GM19025 (cell line): ENCODE measurements around the gene SCGB1A1.
"Not testable (repeated sequence)": the region's sequence is repeated elsewhere in the genome, so short reads cannot be mapped to it uniquely, and the experiment has no call there.

ENCODE experiments used
- ATAC-seq: cut with Tn5 transposase; IDR thresholded peaks from one replicate; pipeline ENCODE4 v1.9.1; 2021; ENCODE audit warnings: mild to moderate bottlenecking, low read depth, moderate library complexity; ENCODE audit not compliant: unreplicated experiment

Gene SCGB1A1

GRCh38 chr11:62444835-62445234 is 26.0 kb downstream of the SCGB1A1 start:
- ATAC-seq: no peak

GRCh38 chr11:62445314-62445740 is 26.5 kb downstream of the SCGB1A1 start:
- ATAC-seq: no peak

- ATAC-seq: no peak
These were observed 27.3 kb downstream of the SCGB1A1 start for GRCh38 chr11:62446091-62446490.

GRCh38 chr11:62449451-62449851 is 30.6 kb downstream of the SCGB1A1 start:
- no peak for ATAC-seq

- not testable (repeated sequence) for ATAC-seq
These were observed 31.1 kb downstream of the SCGB1A1 start for GRCh38 chr11:62449912-62450311.

GRCh38 chr11:62450543-62451240 is 31.9 kb downstream of the SCGB1A1 start:
- no peak for ATAC-seq

GRCh38 chr11:62451241-62451621 is 32.4 kb downstream of the SCGB1A1 start:
- ATAC-seq: no peak

- no peak for ATAC-seq
These were observed 33.4 kb downstream of the SCGB1A1 start for GRCh38 chr11:62452261-62452660.

GRCh38 chr11:62452839-62453468 is 34.1 kb downstream of the SCGB1A1 start:
- ATAC-seq: no peak

GRCh38 chr11:62456630-62457029 is 37.8 kb downstream of the SCGB1A1 start:
- no peak for ATAC-seq

- no peak for ATAC-seq
These were observed 38.6 kb downstream of the SCGB1A1 start for GRCh38 chr11:62457478-62457877.

- ATAC-seq: no peak
These were observed 39.6 kb downstream of the SCGB1A1 start for GRCh38 chr11:62458212-62459002.

- ATAC-seq: no peak
These were observed 40.2 kb downstream of the SCGB1A1 start for GRCh38 chr11:62459080-62459479.

GRCh38 chr11:62461740-62462507 is 43.1 kb downstream of the SCGB1A1 start:
- no peak for ATAC-seq

GRCh38 chr11:62462508-62462892 is 43.7 kb downstream of the SCGB1A1 start:
- no peak for ATAC-seq

- ATAC-seq: no peak
These were observed 44.3 kb downstream of the SCGB1A1 start for GRCh38 chr11:62463121-62463542.

- ATAC-seq: no peak
These were observed 45.8 kb downstream of the SCGB1A1 start for GRCh38 chr11:62464655-62465054.

GRCh38 chr11:62466444-62466843 is 47.6 kb downstream of the SCGB1A1 start:
- ATAC-seq: no peak

- no peak for ATAC-seq
These were observed 49.7 kb downstream of the SCGB1A1 start for GRCh38 chr11:62468577-62468976.

GRCh38 chr11:62471603-62472002 is 52.8 kb downstream of the SCGB1A1 start:
- ATAC-seq: no peak
